RWPE1 (cell line): ENCODE measurements around the gene FOXN4.

Experiments
- CTCF ChIA-PET: fragments of 350-600 bp; sonication (Branson Sonifier 250); formaldehyde crosslinking; extraction: SDS; loops from one replicate; lab custom pipeline; 2021; lab: Yijun Ruan, JAX
- POLR2A ChIA-PET: fragments of 400-600 bp; formaldehyde crosslinking; extraction: SDS; loops from one replicate; lab custom pipeline; 2020; ENCODE audit warnings: antibody characterized with exemption; ENCODE audit not compliant: low non-redundant PET; lab: Yijun Ruan, JAX
- DNase-seq: peaks from one replicate; pipeline ENCODE4 v3.0.0; 2012; ENCODE audit warnings: low spot score
- H3K27ac ChIP-seq: fragments of 450-650 bp; 2 replicates; pipeline ENCODE4 v1.5.1; 2017
- CTCF ChIP-seq: fragments of 450-650 bp; conservative IDR thresholded peaks from 2 replicates; pipeline ENCODE4 v1.5.1; 2017; ENCODE audit warnings: low read depth, mild to moderate bottlenecking

Gene FOXN4

DNA sequence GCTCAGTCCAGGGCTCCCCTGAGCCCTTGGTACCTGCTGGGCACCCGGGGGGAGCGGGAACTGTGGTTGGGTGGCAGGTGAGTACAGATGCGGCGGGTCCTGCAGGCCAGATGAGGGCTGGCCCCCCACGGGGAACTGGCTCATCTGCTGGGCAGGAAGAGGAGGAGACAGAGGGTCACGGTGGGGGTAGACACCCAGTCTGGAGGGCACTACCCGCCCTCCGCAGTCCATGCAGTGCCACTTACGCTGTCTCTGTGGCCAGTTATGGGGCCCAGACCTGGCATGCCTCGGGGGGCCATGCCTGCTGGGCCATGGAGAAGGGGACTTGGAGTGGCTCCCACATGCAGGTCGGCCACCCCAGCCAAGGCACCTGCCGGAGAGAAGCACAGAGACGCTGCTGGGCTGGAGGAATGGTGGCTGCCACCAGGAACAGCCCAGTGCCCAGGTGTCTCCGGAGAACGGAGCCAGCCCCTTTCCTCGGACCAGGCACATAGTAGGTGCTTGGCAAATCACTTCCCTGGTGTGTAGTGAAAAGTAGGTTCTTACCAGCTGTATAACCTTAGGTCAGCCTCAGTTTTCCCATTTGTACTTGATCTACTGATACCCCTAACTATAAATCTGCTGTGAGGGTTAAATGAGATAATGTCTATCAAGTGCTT is 21.1 kb downstream of the FOXN4 start:
- ChIA-PET POLR2A (no interaction called here), CTCF (no interaction called here)
- no peak for TF ChIP-seq CTCF
- no peak for DNase-seq
- H3K27ac ChIP-seq: no peak overlapping the region

GRCh38 chr12:109287181-109287580 is 21.9 kb downstream of the FOXN4 start:
- ChIA-PET POLR2A (no interaction called here), CTCF (no interaction called here)
- DNase-seq: no peak
- H3K27ac ChIP-seq: no peak overlapping the region
- TF ChIP-seq CTCF: no peak

DNA sequence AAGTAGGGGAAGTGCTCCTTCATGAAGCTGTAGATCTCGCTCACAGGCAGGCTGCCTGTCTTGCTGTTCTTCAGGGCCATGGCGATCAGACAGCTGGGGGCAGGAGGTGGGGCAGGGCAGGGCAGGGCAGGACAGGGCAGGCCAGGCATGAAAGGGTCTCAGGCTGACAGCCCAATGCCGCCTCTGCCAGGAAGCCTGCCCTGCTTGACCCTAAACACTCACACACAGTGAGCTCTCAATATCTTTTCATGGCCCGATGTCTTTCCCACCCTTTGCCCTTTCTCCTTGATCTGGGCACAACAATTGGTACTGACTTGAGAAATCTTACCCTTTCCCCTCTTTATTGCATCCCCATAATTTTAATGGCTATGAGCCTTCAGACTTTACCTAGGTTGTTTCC is 22.4 kb downstream of the FOXN4 start:
- no peak for DNase-seq
- no peak overlapping the region for H3K27ac ChIP-seq
- no peak for TF ChIP-seq CTCF
- ChIA-PET CTCF (no interaction called here), POLR2A (no interaction called here)

DNA sequence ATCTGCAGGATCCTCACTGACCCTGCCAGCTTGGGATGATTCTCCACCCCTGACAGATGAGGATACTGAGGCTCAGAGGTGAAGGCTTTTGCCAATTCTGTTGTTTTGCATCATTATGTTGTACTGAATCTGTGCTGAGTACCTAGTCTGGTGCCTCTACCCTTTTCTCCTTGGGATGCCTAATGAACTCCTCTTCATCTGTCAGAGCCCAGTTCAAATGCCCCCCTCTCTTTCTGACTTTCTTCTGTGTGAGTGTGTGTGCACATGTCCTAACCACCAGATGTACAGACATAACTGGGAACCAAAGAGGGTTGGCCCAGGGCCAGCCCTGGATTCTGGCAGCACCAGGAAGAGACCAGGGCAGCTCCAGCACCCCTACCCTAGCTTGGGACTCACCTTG is 22.8 kb downstream of the FOXN4 start:
- no peak for DNase-seq
- TF ChIP-seq CTCF: no peak
- ChIA-PET CTCF (no interaction called here), POLR2A (no interaction called here)
- H3K27ac ChIP-seq: no peak overlapping the region

DNA sequence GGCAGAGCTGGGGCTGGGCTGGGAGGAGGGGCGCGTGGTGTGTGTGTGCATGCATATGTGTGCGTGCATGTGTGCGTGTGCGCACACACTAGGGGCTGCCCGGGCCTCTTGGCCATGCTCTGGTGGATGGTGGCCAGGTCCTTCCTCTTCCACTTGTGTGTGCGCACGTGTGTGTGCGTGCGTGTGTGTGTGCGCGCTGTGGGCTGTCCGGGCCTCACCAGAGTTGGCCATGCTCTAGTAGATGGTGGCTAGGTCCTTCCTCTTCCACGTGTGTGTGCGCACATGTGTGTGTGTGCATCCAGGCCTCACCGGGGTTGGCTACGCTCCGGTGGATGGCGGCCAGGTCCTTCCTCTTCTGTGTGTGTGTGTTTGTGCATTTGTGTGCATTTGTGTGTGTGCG is 24.7 kb downstream of the FOXN4 start:
- no peak for DNase-seq
- CTCF ChIA-PET: no interaction called here
- H3K27ac ChIP-seq: no peak overlapping the region
- TF ChIP-seq CTCF: no peak
- POLR2A ChIA-PET: no interaction called here

DNA sequence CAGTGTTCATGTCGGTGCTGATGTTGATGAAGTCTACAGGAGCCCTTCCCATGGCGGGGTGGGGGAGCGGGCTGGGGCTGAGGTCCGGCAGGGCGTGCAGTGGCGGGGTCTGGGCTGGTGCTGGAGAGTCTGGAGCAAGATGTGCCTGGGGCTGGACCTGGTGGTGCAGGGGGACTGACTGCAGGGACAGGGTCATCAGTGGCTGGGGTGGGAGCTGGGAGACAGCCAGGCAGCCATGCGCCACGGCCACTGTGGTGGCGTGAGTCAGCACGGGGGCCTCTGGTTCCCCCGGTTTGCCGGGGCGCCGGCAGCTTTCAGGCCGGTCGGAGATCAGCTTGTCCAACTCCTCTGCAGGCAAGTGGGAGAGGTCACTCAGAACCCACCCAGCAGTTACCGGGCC is 27.6 kb downstream of the FOXN4 start:
- ChIA-PET CTCF (no interaction called here), POLR2A (no interaction called here)
- no peak overlapping the region for H3K27ac ChIP-seq
- DNase-seq: no peak
- TF ChIP-seq CTCF: no peak
